Prostate gland (tissue), 2 donors: ENCODE measurements around the gene CYP1A1. TPM values are rescaled to one million over a fixed set of nuclear protein-coding genes. Genes with fewer than 3 reads are reported as not detected.

Experiments used
- DNase-seq: peaks from one replicate; pipeline ENCODE4 v3.0.0-alpha.2; 2019; ENCODE audit warnings: low spot score
- H3K27ac ChIP-seq, 2 donors: fragments of 200-600 bp; sonication (generic); 2 replicates each; pipeline ENCODE4 v1.5.1; 2017 to 2019
- H3K27me3 ChIP-seq: fragments of 200-600 bp; sonication (generic); replicated peaks from 2 replicates; pipeline ENCODE4 v1.5.1; 2019; ENCODE audit not compliant: insufficient read depth
- H3K36me3 ChIP-seq, 2 donors: fragments of 200-600 bp; sonication (generic); 1 replicate in 1 of 2; 2 replicates in 1 of 2; pipeline versions ENCODE4 v1.5.1 to v1.8.1; 2017 to 2019
- H3K4me1 ChIP-seq: fragments of 200-600 bp; sonication (generic); replicated peaks from 2 replicates; pipeline ENCODE4 v1.5.1; 2019
- H3K4me3 ChIP-seq, 2 donors: fragments of 200-600 bp; sonication (generic); 2 replicates each; pipeline ENCODE4 v1.5.1; 2017 to 2019
- H3K9me3 ChIP-seq: fragments of 200-600 bp; sonication (generic); 2 replicates; pipeline ENCODE4 v1.5.1; 2017
- POLR2A ChIP-seq: fragments of 450-650 bp; IDR thresholded peaks from one replicate; pipeline ENCODE4 v1.6.1; 2016; ENCODE audit warnings: antibody characterized with exemption, mild to moderate bottlenecking
- POLR2AphosphoS5 ChIP-seq: sonication (generic); formaldehyde crosslinking; IDR thresholded peaks from one replicate; pipeline ENCODE4 v1.6.1; 2017; ENCODE audit warnings: antibody characterized with exemption
- WGBS: methylation state at CpG from one replicate; pipeline ENCODE4 v1.1.5; 2018; 5-methylcytosine and 5-hydroxymethylcytosine counted together
- intact Hi-C: fragments of 100-400 bp; cut with DNase I; formaldehyde crosslinking; loops from one replicate; pipeline ENCODE4 v1.14.2; 2022
- total RNA-seq, 2 donors: library from RNA; depleted of rRNA; stranded (reverse); fragments of >200 nt; gene quantifications; one replicate each; pipeline ENCODE4 v1.1.0, GENCODE V29; 2016
- TF ChIP-seq, protein P1 (sequence below), 4 experiments: fragments of 200-600 bp in 2 of 4; fragments of 450-650 bp in 2 of 4; sonication (generic) in 2 of 4; IDR thresholded peaks; 1 replicate in 3 of 4; 2 replicates in 1 of 4; pipeline ENCODE4 v1.5.1; 2016 to 2019; ENCODE audit warnings: antibody characterized with exemption in 4 of 4, mild to moderate bottlenecking in 2 of 4, moderate library complexity in 2 of 4

Gene CYP1A1
- total RNA-seq, 2 donors from 2014 or later = 0.57 to 6.9 TPM

DNA sequence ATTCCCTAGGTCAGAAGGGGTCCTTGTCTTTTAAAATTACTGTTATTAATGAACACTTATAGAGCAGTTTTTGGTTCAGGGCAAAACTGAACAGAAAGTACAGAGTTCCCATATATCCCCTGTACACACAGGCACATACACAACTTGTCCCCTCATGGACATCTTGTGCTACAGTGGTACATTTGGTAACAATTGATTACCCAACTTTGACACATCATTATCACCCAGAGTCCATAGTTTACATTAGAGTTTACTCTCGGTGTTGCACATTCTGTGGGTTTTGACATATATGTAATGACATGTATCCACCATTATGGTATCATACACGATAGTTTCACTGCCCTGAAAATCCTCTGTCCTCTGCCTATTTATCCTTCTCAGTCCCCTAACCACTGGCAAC is 28.5 kb downstream of the CYP1A1 start:
- no peak for DNase-seq
- 46% methylated on average over 2 of the region's 2 CpGs for WGBS
- Histone ChIP-seq H3K36me3 (no peaks in the 10 kb centered on the region), H3K27me3 (no peaks in the 10 kb centered on the region), H3K4me1 (no peaks in the 10 kb centered on the region), H3K4me3 (no peak overlapping the region), H3K27ac (no peak overlapping the region), H3K9me3 (no peaks in the 10 kb centered on the region)
- intact Hi-C loops = loop anchor here (5.0 kb wide), 1 partner anchor 65 kb away; no protein-coding TSS in a partner anchor
- TF ChIP-seq, protein P1, sequence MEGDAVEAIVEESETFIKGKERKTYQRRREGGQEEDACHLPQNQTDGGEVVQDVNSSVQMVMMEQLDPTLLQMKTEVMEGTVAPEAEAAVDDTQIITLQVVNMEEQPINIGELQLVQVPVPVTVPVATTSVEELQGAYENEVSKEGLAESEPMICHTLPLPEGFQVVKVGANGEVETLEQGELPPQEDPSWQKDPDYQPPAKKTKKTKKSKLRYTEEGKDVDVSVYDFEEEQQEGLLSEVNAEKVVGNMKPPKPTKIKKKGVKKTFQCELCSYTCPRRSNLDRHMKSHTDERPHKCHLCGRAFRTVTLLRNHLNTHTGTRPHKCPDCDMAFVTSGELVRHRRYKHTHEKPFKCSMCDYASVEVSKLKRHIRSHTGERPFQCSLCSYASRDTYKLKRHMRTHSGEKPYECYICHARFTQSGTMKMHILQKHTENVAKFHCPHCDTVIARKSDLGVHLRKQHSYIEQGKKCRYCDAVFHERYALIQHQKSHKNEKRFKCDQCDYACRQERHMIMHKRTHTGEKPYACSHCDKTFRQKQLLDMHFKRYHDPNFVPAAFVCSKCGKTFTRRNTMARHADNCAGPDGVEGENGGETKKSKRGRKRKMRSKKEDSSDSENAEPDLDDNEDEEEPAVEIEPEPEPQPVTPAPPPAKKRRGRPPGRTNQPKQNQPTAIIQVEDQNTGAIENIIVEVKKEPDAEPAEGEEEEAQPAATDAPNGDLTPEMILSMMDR (IDR thresholded peaks at IDR 0.05) = no peak
- no peak for TF ChIP-seq POLR2AphosphoS5
- no peak for TF ChIP-seq POLR2A

GRCh38 chr15:74696398-74696729 is 29.0 kb downstream of the CYP1A1 start:
- Histone ChIP-seq H3K9me3 (no peaks in the 10 kb centered on the region), H3K4me1 (no peaks in the 10 kb centered on the region), H3K4me3 (peak overlapping the region; percentile 79 to 80), H3K36me3 (no peaks in the 10 kb centered on the region), H3K27me3 (no peaks in the 10 kb centered on the region), H3K27ac (peak overlapping the region in 1 of 2 donors; percentile 83)
- TF ChIP-seq, protein P1 (IDR thresholded peaks at IDR 0.05) = no peak
- no peak for TF ChIP-seq POLR2A
- no peak for TF ChIP-seq POLR2AphosphoS5
- no peak for DNase-seq
- 7% methylated on average over 10 of the region's 10 CpGs for WGBS
- intact Hi-C loops = loop anchor here (5.0 kb wide), 1 partner anchor 64 kb away; no protein-coding TSS in a partner anchor

DNA sequence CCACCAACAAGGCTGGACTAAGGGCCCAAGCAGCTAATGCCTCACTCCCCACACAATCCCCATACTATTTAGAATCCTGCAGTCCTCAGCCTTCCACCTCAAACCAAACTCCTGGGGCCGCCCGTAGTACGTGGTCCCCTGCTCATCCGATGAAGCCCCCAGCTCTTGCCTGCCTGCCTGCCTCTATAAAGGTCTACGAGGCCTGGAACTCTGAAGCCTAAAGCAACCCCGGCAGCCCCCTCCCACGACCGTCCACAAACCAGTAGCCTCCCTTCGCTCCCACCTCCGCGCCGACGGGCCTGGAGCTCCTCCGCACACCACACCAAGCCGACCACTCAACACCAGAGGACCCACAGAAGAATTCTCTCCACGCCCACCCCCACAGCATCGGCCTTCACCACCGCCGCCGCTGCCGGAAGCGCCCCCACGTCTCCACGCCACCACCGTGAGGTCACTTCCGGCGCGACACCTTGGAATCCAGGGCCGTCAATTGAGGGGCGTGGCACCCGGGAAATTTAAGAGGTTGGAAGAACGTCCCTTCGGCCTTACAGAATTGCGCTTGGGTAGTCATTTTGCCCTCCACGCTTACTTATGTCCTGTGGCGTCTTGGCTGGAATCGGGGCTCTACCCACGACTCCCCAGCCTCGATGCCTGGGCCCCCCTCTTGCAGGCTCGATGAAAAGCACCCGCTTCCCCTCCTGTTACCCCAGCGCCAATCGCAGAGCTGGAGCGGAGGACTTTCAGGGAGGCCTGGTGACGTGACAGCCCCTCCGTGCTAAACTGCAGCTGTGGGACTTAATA is 29.5 kb downstream of the CYP1A1 start, which contains the start of gene EDC3:
TSS of gene EDC3 (minus strand) at position 428 of the 801 bp plus-strand sequence. CDS start 20,900 bp downstream, outside the sequence.
- under 1% methylated on average over 46 of the region's 46 CpGs for WGBS
- DNase-seq = peak; percentile 86
- no peaks in the 10 kb centered on the region for H3K27me3 ChIP-seq
- peak within 1 kb of the TSS; percentile 78 to 83 for H3K27ac ChIP-seq
- peak within 1 kb of the TSS; percentile 79 to 80 for H3K4me3 ChIP-seq
- no peaks in the 10 kb centered on the region for H3K36me3 ChIP-seq
- H3K4me1 ChIP-seq = no peaks in the 10 kb centered on the region
- intact Hi-C loops = loop anchor here (5.0 kb wide), 1 partner anchor 63 kb away; no protein-coding TSS in a partner anchor
- no peaks in the 10 kb centered on the region for H3K9me3 ChIP-seq
- TF ChIP-seq POLR2A = peak; percentile 15
- TF ChIP-seq POLR2AphosphoS5 = peak; percentile 97
- TF ChIP-seq, protein P1 (IDR thresholded peaks at IDR 0.05) = no peak

- no peaks in the 10 kb centered on the region for H3K4me1 ChIP-seq
- no peak overlapping the region for H3K27ac ChIP-seq
- H3K4me3 ChIP-seq = no peak overlapping the region
- no peaks in the 10 kb centered on the region for H3K36me3 ChIP-seq
- no peak for TF ChIP-seq POLR2A
- TF ChIP-seq POLR2AphosphoS5 = no peak
- TF ChIP-seq, protein P1 (IDR thresholded peaks at IDR 0.05) = no peak
- no peaks in the 10 kb centered on the region for H3K9me3 ChIP-seq
- H3K27me3 ChIP-seq = no peaks in the 10 kb centered on the region
- whole genome bisulfite sequencing = 88% methylated on average over 1 of the region's 1 CpG
- no peak for DNase-seq
- intact Hi-C loops = no loop called here
These were observed 33.0 kb downstream of the CYP1A1 start for GRCh38 chr15:74692327-74692726.

DNA sequence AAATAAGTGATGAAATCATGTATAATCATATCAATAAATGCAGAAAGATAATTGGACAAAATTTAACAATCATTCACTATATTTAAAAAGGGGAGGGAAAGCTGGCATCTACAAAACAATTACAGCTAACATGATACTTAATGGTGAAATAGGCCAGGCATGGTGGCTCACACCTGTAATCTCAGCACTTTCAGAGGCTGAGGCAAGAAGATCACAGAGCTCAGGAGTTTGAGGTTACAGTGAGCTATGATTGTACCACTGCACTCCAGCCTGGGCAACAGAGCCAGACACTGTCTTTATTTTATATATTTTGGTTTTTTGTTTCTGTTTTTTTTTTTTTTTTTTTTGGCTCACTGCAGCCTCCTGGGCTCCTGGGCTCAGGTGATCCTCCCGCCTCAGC is 41.6 kb downstream of the CYP1A1 start:
- 100% methylated on average over 1 of the region's 1 CpG for WGBS
- H3K27me3 ChIP-seq = no peaks in the 10 kb centered on the region
- no peaks in the 10 kb centered on the region for H3K9me3 ChIP-seq
- TF ChIP-seq POLR2A (no peak), POLR2AphosphoS5 (no peak)
- TF ChIP-seq, protein P1 (IDR thresholded peaks at IDR 0.05) = no peak
- no peak overlapping the region for H3K27ac ChIP-seq
- H3K36me3 ChIP-seq = no peaks in the 10 kb centered on the region
- H3K4me3 ChIP-seq = no peak overlapping the region
- no peak for DNase-seq
- intact Hi-C loops = no loop called here
- no peaks in the 10 kb centered on the region for H3K4me1 ChIP-seq
